GM12891 (cell line): Measurements from ENCODE around the gene IRF4.

Source experiments
- PAX5 ChIP-seq: IDR thresholded peaks from 2 replicates; pipeline ENCODE4 v1.6.1; 2011; ENCODE audit warnings: low read length, moderate library complexity, mild to moderate bottlenecking; ENCODE audit not compliant: insufficient read depth, severe bottlenecking
- POLR2A ChIP-seq: IDR thresholded peaks from 2 replicates; pipeline ENCODE4 v1.6.1; 2011; ENCODE audit warnings: low read depth, low read length, control low read depth
- POLR2AphosphoS5 ChIP-seq: IDR thresholded peaks from 2 replicates; pipeline ENCODE4 v1.6.1; 2011; ENCODE audit warnings: low read depth, low read length, control low read depth
- SPI1 ChIP-seq: IDR thresholded peaks from 2 replicates; pipeline ENCODE4 v1.6.1; 2011; ENCODE audit warnings: low read depth, low read length, control low read depth
- TAF1 ChIP-seq: IDR thresholded peaks from 2 replicates; pipeline ENCODE4 v1.6.1; 2011; ENCODE audit warnings: low read depth, low read length, control low read depth

- TF ChIP-seq POLR2A, result peak; percentile 93; the same call in 1 of the 2 replicates
- peak; percentile 92 for TF ChIP-seq POLR2AphosphoS5
- no peak for TF ChIP-seq TAF1
- no peak for TF ChIP-seq SPI1
- no peak for TF ChIP-seq PAX5
Measured at GRCh38 chr6:412146-412886, 20.8 kb downstream of the IRF4 start.
